ENCODE measurements around the gene ZFP91.

DNA sequence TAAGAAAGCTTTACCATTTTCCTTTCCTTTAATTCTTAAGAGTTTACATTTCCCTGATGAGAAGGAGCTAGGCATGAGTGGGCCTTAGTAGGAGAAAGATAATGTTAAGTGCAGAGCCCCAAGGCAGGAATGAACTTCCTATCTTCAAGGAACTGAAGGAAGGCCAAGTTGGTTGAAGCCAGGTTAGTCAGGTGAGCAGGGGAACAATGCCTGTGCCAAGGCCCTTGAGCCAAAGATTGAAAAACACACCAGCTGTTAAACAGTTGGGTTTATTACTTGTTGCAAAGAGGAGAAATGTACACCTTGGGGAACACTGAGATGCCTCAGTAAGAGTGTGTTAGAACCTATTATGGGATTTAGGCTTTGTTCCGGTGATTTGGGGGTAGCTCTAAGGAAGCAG, 53.6 kb downstream of the ZFP91 start:
- TF ChIP-seq ZNF274 (IDR thresholded peaks at IDR 0.05; ENCODE audit: low read depth, low read length) (no peak), SUZ12 (IDR thresholded peaks at IDR 0.05; ENCODE audit: extremely low read depth, insufficient read depth, insufficient read length) (no peak)

Data from NT2/D1 (cell line).